DMS 273 (cell line): Measurements from ENCODE around the gene SH3RF1.
"Not testable (repeated sequence)": the region's sequence is repeated elsewhere in the genome, so short reads cannot be mapped to it uniquely, and the experiment has no call there.

ENCODE experiments used
- DNase-seq: peaks from one replicate; lab custom pipeline; 2025; ENCODE audit not compliant: unreplicated experiment; lab: John Stamatoyannopoulos, UW

Gene SH3RF1

DNA sequence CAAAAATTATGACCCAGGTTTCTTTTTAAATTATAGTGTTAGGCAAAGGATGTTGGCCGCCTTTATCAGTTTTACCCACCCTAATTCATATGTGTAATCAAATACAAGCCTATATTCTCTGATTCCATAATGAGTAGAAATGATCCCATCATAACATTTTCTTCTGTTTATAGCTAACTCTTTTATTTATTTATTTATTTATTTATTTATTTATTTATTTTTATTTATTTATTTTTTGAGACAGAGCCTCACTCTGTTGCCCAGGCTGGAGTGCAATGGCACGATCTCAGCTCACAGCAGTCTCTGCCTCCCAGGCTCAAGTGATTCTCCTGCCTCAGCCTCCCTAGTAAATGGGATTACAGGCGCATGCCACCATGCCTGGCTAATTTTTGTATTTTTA lies 7.1 kb upstream of the SH3RF1 start:
- not testable (repeated sequence) for DNase-seq

- no peak for DNase-seq
Measured at GRCh38 chr4:169275180-169275579, 4.4 kb upstream of the SH3RF1 start.

DNA sequence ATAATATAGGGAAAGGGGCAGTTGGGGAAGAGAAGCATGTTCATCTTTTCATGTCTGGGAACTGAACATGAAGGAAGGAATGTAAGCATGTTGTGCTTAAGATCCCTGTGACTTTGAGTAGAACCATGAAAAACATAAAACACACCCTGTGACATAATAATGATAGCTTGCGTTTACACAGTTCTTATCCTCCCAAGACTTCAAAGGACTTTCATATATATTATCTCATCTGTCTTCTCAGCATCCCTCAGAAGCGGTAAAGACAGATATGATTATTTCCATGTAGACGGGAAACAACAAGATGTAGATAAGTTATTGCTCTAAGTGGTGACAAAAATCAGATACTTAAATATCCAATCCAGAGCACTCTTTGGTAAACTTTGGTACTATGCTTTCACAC lies 3.3 kb upstream of the SH3RF1 start:
- DNase-seq, result no peak

- DNase-seq, result no peak
Measured at GRCh38 chr4:169272265-169272886, 1.6 kb upstream of the SH3RF1 start.

- peak; percentile 20 for DNase-seq
Measured at GRCh38 chr4:169271692-169272007, 894 bp upstream of the SH3RF1 start.

DNA sequence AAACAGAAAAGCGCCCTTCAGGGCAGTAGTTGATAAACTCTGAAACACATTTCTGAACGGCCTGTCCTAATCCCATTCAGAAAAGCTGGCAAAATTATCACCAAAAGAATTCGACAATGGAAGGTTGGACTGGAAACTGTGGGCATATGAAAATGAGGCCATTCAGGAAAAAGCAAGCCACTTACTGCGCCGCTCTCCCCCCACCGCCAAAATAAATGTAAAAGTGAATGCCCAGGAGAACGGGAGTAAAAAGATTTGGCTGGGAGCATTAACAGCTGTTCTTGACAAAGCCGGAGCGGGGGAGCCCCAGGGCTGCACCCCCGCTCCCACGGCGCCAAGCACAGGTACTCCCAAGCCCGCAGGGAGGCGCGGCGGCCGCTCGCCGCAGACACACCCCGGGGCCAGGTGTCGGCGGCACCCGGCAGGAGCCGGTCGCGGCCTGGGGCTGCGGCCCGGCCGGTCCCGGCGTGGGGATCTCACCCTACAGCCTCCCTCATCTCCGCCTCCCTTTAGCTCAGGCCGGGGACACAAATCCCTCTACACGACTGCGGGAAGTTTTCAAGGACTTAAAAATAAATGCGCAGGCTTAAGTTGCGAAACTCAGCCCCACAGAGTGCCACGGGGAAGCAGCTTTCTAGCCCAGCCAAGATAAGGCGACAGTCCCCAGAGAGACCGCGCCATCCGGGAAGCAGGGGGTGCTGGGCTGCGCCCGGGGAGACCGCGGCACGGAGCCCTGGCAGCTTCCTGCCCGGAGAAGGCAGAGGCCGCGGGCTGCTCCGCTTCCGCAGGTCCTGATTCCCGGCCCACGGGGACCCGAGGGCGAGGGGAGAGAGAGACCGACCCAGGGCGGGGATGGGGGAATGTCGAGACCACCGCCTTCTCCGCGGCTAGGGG lies 593 bp downstream of the SH3RF1 start:
- DNase-seq, result peak; percentile 74

- DNase-seq, result peak; percentile 30
Measured at GRCh38 chr4:169268951-169269760, 1.6 kb downstream of the SH3RF1 start.

DNA sequence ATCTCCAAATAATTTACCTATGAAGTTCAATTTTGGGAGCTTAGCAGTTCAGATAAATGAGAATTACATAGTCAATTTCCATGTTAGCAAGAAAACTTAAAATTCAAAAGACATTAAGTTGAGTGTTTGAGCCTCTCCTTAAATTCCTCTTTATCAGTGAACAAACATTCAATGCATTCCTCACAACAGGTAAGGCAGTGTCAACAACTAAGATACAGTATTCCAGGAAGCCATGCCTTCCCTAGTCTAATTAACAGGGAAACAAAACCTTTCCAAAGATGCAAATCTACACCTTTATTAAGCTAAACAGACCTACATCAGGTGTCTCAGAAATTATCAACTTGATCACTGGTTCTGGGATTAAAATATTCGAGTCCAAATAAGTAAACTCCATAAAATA lies 3.7 kb downstream of the SH3RF1 start:
- DNase-seq, result no peak

DNA sequence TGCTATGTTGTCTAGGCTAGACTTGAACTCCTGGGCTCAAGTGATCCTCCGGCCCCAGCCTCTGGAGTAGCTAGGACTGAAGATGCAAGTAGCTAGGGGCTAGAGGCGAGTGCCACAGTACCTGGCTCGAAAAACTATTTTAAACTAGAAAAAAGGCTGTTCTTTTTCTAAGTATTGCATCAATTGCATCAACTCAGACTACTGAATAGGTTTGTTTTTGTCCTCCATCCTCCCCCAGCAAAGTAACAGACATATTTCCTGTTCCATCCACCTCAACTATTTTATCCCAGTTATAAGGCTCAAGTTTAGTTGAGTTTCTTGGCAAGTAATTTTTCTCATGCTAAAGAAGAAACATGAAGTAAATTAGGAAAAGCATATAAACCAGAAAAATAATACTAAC lies 4.1 kb downstream of the SH3RF1 start:
- no peak for DNase-seq

GRCh38 chr4:169266081-169266480 lies 4.7 kb downstream of the SH3RF1 start:
- no peak for DNase-seq

GRCh38 chr4:169263791-169264392 lies 6.9 kb downstream of the SH3RF1 start:
- DNase-seq, result peak; percentile 2

- DNase-seq, result peak; percentile 28
Measured at GRCh38 chr4:169260217-169260866, 10.4 kb downstream of the SH3RF1 start.

- DNase-seq, result peak; percentile 51
Measured at GRCh38 chr4:169259271-169259670, 11.5 kb downstream of the SH3RF1 start.

DNA sequence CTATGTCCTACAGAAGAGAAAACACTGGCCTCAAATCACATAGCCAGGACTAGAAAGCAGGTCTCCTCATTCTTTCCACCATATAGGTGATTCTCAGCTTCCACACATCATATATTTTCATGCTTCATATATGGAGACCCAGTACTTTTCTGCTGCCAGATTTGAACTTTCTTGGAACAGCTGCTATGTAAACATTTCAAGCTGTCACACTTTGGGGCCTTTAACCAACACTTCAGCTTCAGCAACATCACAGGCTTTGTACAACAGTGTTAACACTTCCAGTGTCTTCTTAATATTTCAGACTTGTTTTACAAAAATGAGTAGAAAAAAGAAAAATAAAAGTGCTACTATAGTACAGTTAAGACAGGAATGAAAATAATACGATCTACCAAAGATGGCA lies 12.6 kb downstream of the SH3RF1 start:
- DNase-seq, result peak; percentile 85

DNA sequence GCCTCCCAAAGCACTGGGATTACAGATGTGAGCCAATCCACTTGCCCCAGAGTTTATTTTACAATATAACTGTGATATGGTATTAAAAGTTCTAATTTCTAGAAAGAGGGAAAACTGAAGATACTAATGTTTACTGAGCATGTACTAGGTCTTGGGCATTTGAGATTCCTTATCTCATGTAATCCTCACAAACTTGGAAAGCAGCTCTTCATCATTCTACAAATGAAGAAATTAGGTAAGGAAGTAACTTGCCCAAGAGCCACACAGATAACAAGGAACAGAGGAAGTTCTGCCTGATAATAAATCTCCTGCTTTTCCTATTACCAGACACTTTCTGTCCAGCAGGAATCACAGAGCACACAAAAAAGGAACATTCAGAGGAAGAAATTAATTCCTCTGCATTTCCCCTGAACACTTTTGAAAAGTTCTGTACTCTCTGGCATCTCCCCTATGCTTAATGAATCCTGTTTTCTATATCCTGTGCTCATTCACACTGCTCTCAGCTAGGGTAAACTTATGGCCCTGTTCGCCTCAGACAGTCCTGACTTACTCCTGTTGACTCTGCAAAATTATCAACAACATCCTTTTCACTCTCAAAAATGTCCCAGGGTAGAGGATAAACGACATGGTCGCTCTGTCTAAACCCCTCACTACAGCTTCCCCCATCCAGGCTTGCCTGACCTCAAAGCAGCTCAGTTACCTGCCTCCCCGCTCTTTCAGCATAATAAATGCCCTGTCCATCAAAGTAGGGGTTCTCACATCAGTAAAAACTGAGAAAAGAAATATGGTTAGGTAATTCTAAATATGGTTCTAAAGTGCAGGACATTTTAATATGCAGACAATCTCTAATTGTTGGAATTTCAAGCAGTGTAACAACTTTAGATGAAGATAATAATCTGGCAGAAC lies 13.6 kb downstream of the SH3RF1 start:
- peak; percentile 37 for DNase-seq

DNA sequence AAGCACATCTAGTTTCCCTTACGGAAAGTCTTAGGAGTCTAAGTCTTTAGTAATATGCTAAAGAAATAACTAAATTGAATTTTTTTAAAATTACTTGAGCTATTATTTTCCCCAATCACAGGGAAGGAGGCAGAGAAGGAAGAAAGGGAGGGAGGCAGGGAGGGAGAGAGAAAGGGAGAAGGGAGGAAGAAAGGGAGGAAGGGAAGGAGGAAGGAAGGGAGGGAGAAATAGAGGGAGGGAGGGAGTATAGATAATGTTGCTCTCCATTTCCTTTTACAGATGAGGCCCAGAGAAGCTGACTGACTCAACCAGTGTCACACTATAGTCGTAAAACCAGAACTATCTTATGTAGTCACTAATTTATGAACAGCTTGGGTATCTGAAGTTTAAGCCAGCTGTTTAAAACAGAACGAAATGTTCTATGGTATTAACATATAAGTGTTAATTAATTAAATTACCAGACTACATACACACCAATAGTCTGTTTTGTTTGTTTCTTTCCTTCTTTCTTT lies 14.6 kb downstream of the SH3RF1 start:
- DNase-seq, result peak; percentile 14

- DNase-seq, result peak; percentile 16
Measured at GRCh38 chr4:169254546-169254983, 16.2 kb downstream of the SH3RF1 start.

DNA sequence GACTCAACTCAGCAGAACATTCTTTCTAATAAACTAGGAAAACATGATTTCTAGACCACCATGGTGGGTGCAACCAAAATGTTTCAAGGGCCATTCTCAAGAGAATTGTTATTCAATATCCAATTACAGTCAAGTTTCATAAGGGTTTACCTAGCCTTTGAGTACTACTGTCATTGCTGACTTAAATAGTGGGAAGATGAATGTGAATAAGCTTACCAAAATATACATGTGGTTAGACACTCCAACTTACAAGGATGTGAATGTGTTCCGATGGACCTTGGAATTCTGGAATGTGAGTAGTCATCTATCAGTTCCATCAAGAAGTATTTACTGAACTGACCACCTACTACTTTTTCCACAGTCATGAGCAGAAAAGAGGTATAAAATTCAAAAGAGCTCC lies 16.9 kb downstream of the SH3RF1 start:
- DNase-seq, result no peak

DNA sequence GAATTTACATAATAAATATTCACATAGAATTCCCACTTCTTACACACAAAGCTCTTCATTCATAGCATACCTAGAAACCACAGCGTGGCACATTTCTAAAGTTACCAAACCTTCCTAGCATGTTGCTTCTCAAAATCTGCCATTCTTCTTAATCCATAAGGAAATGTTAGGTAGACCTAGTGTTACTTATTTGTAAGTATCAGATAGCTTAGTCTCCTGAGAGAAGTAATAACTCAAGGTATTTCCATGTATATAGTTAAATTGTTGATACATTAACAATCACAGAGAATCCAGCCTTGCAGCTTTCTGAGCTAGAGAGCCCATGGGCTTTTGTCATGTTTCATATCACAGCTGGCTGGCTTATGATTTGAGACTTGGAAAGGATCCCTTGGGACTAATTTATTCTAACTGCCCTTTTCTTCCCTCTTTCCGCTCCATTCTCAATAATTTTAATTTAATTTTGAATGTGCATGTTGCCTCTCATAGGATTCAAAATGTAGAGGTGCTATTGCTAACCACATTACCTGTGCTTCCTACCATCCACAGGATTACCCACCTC lies 17.6 kb downstream of the SH3RF1 start:
- DNase-seq, result peak; percentile 54
